Neural cell (in vitro differentiated cells): ENCODE data around the gene ARRB1.

Experiments
- CTCF ChIP-seq: fragments of 450-650 bp; IDR thresholded peaks from 2 replicates; pipeline ENCODE4 v1.5.1; 2014; ENCODE audit warnings: antibody characterized with exemption, mild to moderate bottlenecking, moderate library complexity; ENCODE audit not compliant: poor library complexity, severe bottlenecking
- EP300 ChIP-seq: fragments of 450-650 bp; conservative IDR thresholded peaks from 2 replicates; pipeline ENCODE4 v1.6.1; 2014; ENCODE audit warnings: antibody characterized with exemption, mild to moderate bottlenecking, moderate library complexity; ENCODE audit not compliant: poor library complexity, severe bottlenecking
- EZH2 ChIP-seq: fragments of 200-600, 300-800 bp; shearing (Covaris generic), sonication (generic); IDR thresholded peaks from 2 replicates; pipeline ENCODE4 v1.6.1; 2014; ENCODE audit warnings: antibody characterized with exemption, low read length, borderline replicate concordance, mild to moderate bottlenecking; ENCODE audit not compliant: insufficient read depth, poor library complexity, severe bottlenecking
- MXI1 ChIP-seq: fragments of 450-650 bp; conservative IDR thresholded peaks from 2 replicates; pipeline ENCODE4 v1.6.1; 2014; ENCODE audit warnings: antibody characterized with exemption, mild to moderate bottlenecking; ENCODE audit not compliant: poor library complexity, severe bottlenecking
- POLR2AphosphoS5 ChIP-seq: IDR thresholded peaks from 2 replicates; pipeline ENCODE4 v1.6.1; 2012
- RAD21 ChIP-seq: fragments of 450-650 bp; conservative IDR thresholded peaks from 2 replicates; pipeline ENCODE4 v1.6.1; 2014; ENCODE audit warnings: antibody characterized with exemption, mild to moderate bottlenecking, moderate library complexity
- SMC3 ChIP-seq: fragments of 450-650 bp; conservative IDR thresholded peaks from 2 replicates; pipeline ENCODE4 v1.6.1; 2014; ENCODE audit warnings: antibody characterized with exemption, mild to moderate bottlenecking, moderate library complexity; ENCODE audit not compliant: poor library complexity
- TAF1 ChIP-seq: IDR thresholded peaks from 2 replicates; pipeline ENCODE4 v1.6.1; 2012; ENCODE audit warnings: low read depth
- TF ChIP-seq, protein P1 (sequence below): IDR thresholded peaks from 2 replicates; pipeline ENCODE4 v1.6.1; 2012; ENCODE audit warnings: borderline replicate concordance

- TF ChIP-seq CTCF (no peak), EP300 (no peak), POLR2AphosphoS5 (no peak), EZH2 (no peak), TAF1 (no peak), RAD21 (no peak), SMC3 (no peak), MXI1 (no peak)
- TF ChIP-seq, protein P1, sequence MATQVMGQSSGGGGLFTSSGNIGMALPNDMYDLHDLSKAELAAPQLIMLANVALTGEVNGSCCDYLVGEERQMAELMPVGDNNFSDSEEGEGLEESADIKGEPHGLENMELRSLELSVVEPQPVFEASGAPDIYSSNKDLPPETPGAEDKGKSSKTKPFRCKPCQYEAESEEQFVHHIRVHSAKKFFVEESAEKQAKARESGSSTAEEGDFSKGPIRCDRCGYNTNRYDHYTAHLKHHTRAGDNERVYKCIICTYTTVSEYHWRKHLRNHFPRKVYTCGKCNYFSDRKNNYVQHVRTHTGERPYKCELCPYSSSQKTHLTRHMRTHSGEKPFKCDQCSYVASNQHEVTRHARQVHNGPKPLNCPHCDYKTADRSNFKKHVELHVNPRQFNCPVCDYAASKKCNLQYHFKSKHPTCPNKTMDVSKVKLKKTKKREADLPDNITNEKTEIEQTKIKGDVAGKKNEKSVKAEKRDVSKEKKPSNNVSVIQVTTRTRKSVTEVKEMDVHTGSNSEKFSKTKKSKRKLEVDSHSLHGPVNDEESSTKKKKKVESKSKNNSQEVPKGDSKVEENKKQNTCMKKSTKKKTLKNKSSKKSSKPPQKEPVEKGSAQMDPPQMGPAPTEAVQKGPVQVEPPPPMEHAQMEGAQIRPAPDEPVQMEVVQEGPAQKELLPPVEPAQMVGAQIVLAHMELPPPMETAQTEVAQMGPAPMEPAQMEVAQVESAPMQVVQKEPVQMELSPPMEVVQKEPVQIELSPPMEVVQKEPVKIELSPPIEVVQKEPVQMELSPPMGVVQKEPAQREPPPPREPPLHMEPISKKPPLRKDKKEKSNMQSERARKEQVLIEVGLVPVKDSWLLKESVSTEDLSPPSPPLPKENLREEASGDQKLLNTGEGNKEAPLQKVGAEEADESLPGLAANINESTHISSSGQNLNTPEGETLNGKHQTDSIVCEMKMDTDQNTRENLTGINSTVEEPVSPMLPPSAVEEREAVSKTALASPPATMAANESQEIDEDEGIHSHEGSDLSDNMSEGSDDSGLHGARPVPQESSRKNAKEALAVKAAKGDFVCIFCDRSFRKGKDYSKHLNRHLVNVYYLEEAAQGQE, result no peak
Measured at GRCh38 chr11:75387736-75388294, 36.4 kb upstream of the ARRB1 start.
